ENCODE measurements around the gene MAFG.
"Not testable (repeated sequence)": the region's sequence is repeated elsewhere in the genome, so short reads cannot be mapped to it uniquely, and the experiment has no call there.

MAFG gene

GRCh38 chr17:81957691-81958432, 30.3 kb upstream of the MAFG start:
- DNase-seq: no peak

DNA sequence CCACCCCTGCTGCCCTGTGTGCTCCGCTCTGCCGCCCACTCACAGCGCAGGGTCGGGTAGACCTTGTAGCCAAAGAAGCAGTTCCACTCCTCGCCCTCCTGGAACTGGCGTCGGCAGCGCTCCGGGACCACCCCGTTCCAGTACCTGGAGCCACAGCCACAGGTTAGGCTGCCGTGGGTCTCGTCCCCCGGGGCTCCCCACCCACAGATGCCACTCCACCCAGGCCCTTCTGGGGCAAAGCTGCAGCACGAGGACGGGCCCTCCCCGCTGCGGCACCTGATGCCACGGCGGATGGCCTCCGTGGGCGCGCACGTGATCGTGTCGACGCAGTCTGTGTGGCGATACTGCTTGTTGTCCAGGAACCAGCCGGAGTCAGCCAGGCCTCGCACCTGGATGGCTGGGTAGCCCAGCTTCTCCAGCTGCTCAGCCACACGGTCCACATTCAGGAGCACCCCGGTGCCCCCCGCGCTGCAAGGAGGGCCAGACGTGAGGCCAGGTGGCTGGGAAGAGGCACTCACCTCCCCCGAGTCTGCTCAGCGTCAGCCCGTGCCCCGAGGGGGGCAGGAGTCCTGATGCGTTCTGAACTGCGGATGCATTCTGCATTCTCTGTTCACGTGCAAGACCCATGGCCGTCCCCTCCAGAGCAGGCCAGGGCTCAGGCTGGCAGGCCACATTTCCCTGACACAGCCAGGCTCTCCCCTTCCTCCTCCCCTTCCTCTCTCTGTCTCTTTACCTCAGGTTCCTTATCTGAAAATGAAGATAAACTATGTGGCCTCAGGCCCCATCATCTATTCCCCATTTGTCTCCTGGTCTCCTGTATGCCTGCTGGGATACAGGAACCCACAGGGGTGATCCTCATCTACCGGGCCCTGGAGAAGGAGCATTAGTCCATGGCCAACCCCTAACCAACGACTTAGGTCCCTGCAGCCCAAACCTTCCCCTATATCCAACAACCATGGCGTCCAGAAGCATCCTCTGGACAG, 29.4 kb upstream of the MAFG start:
- no peak for DNase-seq

DNA sequence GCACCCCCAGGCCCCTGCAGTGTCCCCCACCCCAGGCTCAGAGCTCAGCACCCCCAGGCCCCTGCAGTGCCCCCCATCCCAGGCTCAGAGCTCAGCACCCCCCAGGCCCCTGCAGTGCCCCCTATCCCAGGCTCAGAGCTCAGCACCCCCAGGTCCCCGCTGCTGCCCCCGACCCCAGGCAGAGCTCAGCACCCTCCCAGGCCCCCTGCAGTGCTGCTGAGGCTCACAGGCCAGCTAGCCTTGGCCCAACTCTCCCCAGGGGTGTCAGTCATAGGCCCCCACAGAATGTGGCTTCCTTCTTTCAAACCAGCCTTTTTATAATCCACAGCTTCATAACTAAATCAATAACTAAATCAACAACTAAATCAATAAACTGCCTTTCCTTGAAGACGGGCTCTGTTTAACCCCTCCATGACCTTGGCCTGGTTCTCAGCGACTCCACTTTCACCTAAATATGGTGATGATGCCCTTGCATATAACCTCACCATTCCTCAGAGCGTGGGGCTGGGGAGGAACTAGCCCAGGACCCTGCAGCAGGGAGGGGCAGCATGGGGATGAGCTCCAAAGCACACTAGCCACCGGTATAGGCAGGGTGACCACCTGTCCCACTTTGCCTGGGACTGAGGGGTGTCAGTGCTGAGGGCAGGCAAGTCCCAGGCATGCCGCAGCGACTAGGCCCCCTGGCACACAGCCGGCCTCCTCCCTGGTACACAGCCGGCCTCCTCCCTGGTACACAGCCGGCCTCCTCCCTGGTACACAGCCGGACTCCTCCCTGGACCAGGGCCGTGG, 28.4 kb upstream of the MAFG start:
- DNase-seq: no peak

DNA sequence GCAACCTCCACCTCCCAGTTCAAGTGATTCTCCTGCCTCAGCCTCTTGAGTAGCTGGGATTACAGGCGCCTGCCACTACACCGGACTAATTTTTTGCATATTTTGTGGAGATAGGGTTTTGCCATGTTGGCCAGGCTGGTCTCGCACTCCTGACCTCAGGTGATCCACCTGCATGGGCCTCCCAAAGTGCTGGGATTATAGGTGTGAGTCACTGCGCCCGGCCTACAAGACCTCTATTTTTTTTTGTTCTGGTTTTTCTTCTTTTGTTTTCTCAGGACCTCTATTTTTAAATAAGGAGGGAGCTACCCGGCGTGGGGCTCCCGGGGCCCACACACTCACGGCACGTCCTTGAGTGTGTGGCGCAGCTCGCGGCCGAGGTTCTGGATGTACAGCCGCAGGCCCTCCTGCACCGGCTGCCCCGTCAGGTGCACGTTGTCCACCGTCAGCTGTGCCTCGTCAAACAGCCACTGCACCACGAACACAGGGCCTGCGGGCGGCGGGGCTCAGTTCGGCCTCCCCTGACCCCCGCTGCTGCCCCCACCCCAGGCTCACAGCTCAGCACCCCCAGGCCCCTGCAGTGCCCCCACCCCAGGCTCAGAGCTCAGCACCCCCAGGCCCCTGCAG, 27.6 kb upstream of the MAFG start:
- DNase-seq: no peak

DNA sequence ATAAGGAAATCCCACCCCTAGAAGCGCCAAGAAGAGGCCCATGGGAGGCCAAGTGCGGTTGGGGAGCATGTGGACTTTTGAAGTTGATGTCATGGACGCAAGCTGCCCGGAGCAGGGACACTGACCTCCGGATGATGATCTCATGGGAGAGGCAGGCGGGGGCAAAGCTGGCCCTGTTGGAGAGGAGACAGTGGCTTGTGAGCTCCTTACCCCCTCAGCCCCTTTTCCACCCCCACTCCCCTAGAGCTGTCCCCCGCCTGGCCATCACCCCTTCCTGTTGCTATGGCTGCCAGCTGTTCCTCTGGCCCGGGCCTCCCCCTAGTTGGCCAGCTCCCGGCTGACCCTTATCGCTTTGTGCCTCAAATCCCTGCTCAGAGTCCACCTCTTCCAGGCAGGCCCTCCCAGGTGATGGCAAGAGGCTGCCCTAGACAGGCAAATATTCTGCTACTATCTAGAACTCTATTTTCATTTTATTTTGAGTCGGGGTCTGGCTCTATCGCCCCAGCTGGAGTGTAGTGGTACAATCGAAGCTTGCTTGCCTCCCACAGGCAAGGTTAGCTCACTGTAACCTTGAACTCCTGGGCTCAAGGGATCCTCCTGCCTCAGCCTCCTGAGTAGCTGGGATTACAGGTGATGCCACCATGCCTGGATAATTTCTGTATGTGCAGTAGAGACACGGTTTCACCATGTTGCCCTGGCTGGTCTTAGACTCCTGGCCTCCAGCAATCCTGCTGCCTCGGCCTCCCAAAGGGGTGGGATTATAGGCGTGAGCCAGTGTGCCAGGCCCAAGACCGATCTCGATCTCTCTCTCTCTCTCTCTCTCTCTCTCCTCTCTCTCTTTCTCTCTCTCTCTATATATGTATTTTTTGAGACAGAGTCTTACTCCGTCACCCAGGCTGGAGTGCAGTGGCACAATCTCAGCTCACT, 26.9 kb upstream of the MAFG start:
- no peak for DNase-seq

DNA sequence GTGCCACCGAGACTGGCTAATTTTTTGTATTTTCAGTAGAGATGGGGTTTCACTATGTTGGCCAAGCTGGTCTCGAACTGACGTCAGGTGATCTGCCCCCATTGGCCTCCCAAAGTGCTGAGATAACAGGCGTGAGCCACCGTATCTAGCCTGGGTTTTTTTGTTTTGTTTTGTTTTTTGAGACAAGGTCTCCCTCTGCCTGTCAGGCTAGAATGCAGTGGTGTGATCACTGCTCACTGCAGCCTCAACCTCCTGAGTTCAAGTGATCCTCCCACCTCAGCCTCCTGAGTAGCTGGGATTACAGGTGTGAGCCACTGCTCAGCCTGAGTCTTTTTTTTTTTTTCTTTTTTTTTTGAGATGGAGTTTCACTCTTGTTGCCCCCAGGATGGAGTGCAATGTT, 25.9 kb upstream of the MAFG start:
- not testable (repeated sequence) for DNase-seq

DNA sequence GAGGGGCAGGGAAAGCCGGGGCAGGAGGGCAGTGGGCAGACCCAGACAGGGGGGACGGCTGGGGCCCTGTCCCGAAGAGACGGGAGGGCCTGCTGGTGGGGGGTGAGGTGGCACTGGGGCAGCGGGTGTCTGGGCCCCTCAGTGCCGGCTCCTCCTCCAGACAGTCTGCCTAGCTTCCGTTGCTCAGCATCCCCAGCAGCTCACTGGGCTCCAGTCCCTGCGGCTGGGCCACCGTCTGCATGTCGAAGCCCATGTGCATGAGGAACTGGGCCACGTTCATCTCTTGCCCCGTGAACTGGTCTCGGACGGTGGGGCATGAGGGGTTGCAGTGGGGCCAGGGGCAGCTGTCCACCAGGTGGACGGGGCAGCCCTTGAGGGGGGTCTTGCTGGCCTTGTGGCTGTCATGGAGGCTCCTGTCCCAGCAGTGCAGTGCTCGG, 25.3 kb upstream of the MAFG start:
- no peak for DNase-seq

GRCh38 chr17:81951785-81952684, 24.5 kb upstream of the MAFG start:
- no peak for DNase-seq

GRCh38 chr17:81950501-81950900, 23.0 kb upstream of the MAFG start:
- no peak for DNase-seq

DNA sequence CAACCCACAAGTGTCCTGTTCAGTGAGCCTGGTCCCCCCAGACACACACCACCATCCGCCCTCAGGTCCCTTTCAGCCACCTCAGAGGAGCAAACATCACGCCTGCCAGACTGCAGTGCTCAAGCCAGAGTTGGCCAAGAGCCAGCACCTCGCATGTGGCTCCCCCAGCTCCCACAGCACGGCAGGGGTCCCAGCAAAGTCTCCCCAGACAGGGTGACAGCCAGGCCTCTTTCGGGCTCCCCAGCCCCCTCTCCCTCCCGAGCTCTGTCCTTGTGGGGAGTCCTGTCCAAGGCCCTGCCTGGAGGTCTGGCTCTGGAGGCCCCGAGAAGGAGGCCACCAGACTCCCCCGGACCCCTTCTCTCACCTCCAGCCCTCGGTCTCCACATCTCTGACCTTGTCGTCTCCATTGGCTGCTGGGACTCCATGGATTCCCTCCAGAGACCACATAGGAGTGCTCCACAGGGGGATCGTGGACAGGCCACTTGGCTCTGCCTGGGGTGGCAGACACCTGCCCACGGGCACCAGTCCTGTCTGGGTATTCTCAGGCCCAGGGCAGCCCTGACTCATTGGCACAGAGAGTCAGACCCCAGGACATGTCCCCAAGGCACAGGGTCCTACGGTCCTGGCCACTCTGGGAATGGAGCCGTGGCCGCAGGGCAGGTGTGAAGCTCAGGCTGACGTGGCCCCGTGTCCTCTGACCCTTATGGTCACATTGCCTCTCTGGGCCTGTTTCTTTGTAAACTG, 21.3 kb upstream of the MAFG start:
- no peak for DNase-seq

DNA sequence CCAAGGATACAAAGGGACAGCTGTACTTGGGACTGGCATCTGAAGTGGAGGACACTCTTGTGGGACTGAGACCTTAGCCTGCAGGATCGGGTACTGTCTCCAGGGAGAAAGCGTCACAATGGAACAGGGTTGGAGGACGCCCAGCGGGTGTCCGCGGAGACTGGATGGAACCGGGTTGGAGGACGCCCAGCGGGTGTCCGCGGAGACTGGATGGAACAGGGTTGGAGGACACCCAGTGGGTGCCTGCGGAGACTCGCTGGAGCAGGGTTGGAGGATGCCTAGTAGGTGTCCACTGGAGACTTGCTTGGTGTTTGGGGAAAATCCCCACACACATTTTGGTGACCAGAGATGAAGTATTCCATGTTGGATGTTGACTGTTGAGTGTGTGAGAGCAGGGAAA, 19.7 kb upstream of the MAFG start, which contains the start of gene MYADML2:
Gene MYADML2 (minus strand): TSS at position 45 of the 400 bp plus-strand sequence. CDS start 5,492 bp downstream, outside the sequence.
- DNase-seq: no peak

DNA sequence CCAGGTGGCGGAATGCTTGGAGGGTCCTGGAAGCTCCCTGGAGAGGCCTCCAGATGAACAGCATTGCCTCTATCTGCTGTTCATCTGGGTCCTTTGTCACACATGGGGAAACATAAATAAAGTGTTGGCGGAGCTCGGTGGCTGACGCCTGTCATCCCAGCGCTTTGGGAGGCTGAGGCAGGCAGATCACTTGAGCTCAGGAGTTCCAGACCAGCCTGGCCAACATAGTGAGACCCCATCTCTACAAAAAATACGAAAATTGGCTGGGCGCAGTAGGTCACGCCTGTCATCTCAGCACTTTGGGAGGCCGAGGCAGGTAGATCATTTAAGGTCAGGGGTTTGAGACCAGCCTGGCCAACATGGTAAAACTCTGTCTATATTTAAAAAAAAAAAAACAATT, 17.3 kb upstream of the MAFG start:
- no peak for DNase-seq

DNA sequence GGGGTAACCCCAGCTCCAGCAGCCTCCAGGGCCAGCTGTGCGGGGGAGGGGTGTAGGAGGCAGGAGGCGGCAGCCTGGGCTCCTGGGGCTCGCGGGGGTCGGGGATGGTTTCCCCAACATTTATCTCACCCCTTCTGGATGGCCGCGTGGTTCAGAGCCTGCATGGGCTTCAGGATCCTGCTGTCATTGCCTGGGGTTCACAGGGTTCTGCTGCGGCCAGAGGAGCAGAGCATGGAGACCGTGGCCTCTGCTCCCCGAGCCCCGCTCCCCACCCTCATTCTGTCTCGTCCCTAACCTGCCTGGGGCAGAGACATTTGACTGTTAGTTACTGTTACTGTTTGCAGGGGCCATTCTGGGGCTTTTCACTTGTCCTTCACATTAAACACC, 14.6 kb upstream of the MAFG start:
- DNase-seq: no peak

DNA sequence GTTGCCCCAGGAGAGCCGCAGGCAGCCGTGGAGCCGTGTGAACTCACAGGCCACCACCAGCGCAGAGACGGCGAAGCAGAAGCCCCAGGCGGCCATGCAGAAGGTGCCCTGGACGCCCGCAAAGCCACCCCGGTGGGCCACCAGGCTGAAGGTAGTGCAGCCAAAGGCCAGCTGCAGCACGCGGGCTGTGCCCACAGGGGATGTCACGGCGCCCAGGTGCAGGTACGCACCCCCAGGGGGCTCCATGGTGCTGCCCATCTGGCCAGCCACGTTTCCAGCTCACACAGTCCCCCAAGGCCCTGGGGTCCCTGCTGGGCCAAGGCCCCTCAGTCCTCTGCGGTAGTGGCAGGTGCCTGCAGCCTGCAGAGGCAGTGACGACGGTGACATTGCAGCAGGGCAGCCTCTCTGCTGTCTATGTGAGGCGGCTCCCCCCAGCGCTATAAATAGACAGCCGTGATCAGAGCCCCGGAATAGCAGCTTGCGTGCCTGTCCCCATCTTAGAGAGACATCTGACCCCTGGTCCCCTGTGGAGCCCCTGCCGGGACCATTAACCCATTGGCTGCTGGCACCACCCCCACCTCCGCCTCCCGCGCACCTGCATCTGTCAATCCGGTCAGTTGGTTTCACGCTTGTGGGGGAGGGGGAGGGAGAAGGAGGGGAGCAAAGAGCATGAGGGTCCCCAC, 14.1 kb upstream of the MAFG start:
- DNase-seq: no peak

DNA sequence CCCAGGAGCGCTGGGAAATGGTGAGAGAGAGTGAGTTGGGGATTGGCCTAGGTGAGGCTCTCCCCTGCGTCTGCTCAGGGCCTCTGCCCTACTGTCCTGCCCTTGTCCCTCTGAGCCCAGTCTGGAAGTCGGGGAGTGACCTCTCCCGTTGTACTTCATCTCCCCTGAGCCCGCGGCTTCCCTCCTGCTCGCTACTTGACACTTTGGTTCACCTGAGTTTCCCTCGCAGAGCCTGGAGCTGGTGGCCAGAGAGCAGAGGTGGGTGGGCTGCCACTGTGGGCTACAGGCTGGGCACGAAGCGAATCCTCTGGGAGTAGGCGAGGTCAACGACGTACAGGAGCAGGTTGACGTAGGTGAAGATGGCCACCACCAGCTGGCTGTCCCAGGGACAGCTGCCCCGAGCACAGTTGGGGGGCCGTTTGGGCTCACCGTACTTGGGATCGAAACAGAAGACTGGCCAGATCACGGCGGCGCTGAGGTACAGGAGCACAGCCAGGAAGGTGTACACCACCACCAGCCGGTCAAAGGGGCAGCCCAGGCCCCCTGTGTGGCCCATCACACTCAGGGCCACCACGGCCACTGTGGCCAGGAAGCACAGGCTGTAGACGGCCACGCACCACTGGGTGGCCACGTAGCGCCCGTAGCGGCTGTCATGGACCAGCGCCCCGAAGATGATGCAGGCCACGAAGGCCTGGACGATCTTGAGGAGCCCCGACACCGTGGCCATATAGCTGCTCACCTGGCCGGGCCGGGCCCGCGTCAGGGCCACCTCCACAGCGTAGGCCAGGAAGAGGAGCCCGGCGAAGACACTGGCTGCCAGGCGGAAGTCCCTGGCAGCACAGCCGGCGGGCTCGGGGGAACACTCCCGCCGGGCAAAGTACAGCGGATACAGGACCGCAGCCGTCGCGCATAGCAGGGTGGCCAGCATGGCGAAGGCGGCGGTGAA, 13.3 kb upstream of the MAFG start:
- peak; percentile 0 for DNase-seq

DNA sequence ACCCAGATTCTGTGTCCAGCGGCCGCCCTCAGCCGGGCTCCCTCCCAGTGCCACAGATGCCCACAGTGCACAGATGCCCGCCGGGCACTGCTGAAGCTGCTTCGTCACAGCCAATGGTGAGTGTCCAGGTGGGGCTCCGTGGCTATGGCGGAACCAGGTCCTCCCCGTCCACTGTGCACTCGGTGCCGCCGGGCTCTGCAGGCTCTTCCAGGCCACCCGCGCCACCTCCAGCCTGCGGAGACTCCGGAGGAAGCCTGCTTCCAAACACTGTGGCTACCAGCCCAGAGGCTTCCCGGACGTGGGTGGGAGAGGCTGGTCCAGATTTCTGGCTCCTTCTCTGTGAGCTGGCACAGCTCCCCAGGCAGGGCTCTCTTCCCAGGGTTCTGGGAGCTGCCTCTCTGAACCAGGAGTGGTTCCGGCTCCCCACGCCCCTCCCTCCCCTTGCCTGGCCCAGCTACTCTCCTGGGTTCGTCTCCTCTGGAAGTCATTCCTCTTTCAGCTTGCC, 12.4 kb upstream of the MAFG start:
- peak; percentile 0 for DNase-seq

GRCh38 chr17:81939218-81939617, 11.7 kb upstream of the MAFG start:
- peak; percentile 0 for DNase-seq

DNA sequence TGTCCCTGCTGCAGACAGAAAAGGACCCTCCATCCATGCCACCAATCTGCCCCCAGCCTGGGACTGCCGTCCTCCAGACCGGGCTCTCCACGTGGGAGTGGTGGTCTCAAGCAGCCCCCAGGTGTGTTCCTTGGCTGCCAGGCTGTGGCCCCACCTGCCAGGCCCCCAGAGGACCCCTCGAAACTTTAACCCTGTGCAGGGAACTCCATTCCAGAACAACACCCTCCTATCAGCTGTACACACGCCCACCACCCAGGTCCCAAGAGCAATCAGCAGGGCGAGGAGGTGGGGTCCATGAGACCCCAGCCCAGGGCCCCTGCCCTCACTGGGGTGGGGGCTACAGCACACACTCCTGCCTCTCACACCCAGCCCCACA, 8.2 kb upstream of the MAFG start:
- peak; percentile 0 for DNase-seq

All from CD4-positive, alpha-beta T cell treated with Interleukin-6 for 4 hours (primary cell).